ENCODE results near the gene ZFAND6. TPM values are rescaled to one million over a fixed set of nuclear protein-coding genes. Genes with fewer than 3 reads are reported as not detected.

ZFAND6 gene
- polyA plus RNA-seq, 3 donors: 41.6 to 106 (median 99.6) TPM

- no peaks in the 10 kb centered on the region for H3K9me3 ChIP-seq (replicated peaks in 1 of 2; ENCODE audit: control insufficient read depth in 1 of 2, insufficient read depth in 1 of 2, low read length in 2 of 2)
- H3K36me3 Mint-ChIP-seq: peaks cover 52 to 79% of the 10 kb centered on the region in 2 donors
- H3K4me1 Mint-ChIP-seq: peaks cover 3% of the 10 kb centered on the region
- intact Hi-C loops (cut with micrococcal nuclease): no loop called here
- H3K4me2 ChIP-seq (replicated peaks; ENCODE audit: extremely low read depth, low read length, poor library complexity, severe bottlenecking): no peak overlapping the region
- DNase-seq: no peak
- no peak overlapping the region for H3K27ac ChIP-seq (ENCODE audit: low read depth in 1 of 2, low read length in 2 of 2)
- H3K27me3 ChIP-seq (ENCODE audit: control insufficient read depth in 2 of 2, insufficient read depth in 2 of 2, low read length in 2 of 2): no peaks in the 10 kb centered on the region
- H3K4me3 Mint-ChIP-seq: no peak overlapping the region
- no CpG with 5 or more reads among the region's 2 CpGs for WGBS (ENCODE audit: insufficient coverage)
- no peaks in the 10 kb centered on the region for H3K27me3 Mint-ChIP-seq (ENCODE audit: low read depth in 3 of 3)
- no peak overlapping the region for H2AFZ ChIP-seq (ENCODE audit: insufficient read depth, low read depth, low read length, poor library complexity, severe bottlenecking)
- H4K20me1 ChIP-seq (ENCODE audit: insufficient read depth, low read length): peaks cover 5% of the 10 kb centered on the region
- no peak overlapping the region for H3K9ac ChIP-seq (ENCODE audit: insufficient read depth, low read length, poor library complexity, severe bottlenecking)
- no peak for TF ChIP-seq CTCF (IDR thresholded peaks at IDR 0.05)
- peaks cover 0 to 2% (median 0%) of the 10 kb centered on the region in 7 donors for H3K9me3 Mint-ChIP-seq
- H3K4me1 ChIP-seq (ENCODE audit: control insufficient read depth in 1 of 2, insufficient read depth in 2 of 2, low read length in 2 of 2): no peaks in the 10 kb centered on the region
- peaks cover 43 to 91% of the 10 kb centered on the region in 2 donors for H3K36me3 ChIP-seq (replicated peaks in 1 of 2; ENCODE audit: control insufficient read depth in 1 of 2, insufficient read depth in 2 of 2, low read length in 2 of 2)
- H3K4me3 ChIP-seq (replicated peaks in 1 of 3; ENCODE audit: low read depth in 2 of 3, low read length in 3 of 3): no peak overlapping the region
- H3K79me2 ChIP-seq (ENCODE audit: insufficient read depth, low read length): peaks cover 4% of the 10 kb centered on the region
- H3K27ac Mint-ChIP-seq: no peak overlapping the region
Observed at GRCh38 chr15:80127911-80128310, 68.4 kb downstream of the ZFAND6 start.

- no peak overlapping the region for H3K27ac ChIP-seq (ENCODE audit: low read depth in 1 of 2, low read length in 2 of 2)
- no peak for DNase-seq
- H3K4me2 ChIP-seq (replicated peaks; ENCODE audit: extremely low read depth, low read length, poor library complexity, severe bottlenecking): no peak overlapping the region
- peaks cover 5 to 6% of the 10 kb centered on the region in 2 donors for H3K4me1 ChIP-seq (ENCODE audit: control insufficient read depth in 1 of 2, insufficient read depth in 2 of 2, low read length in 2 of 2)
- peaks cover 38 to 88% of the 10 kb centered on the region in 2 donors for H3K36me3 ChIP-seq (replicated peaks in 1 of 2; ENCODE audit: control insufficient read depth in 1 of 2, insufficient read depth in 2 of 2, low read length in 2 of 2)
- no peaks in the 10 kb centered on the region for H4K20me1 ChIP-seq (ENCODE audit: insufficient read depth, low read length)
- no peaks in the 10 kb centered on the region for H3K79me2 ChIP-seq (ENCODE audit: insufficient read depth, low read length)
- Mint-ChIP-seq H3K9me3 (no peaks in the 10 kb centered on the region), H3K4me3 (no peak overlapping the region), H3K27me3 (ENCODE audit: low read depth in 3 of 3) (no peaks in the 10 kb centered on the region), H3K27ac (no peak overlapping the region), H3K4me1 (peaks cover 10% of the 10 kb centered on the region), H3K36me3 (peaks cover 51 to 67% of the 10 kb centered on the region in 2 donors)
- no peak overlapping the region for H2AFZ ChIP-seq (ENCODE audit: insufficient read depth, low read depth, low read length, poor library complexity, severe bottlenecking)
- H3K4me3 ChIP-seq (replicated peaks in 1 of 3; ENCODE audit: low read depth in 2 of 3, low read length in 3 of 3): no peak overlapping the region
- no peak overlapping the region for H3K9ac ChIP-seq (ENCODE audit: insufficient read depth, low read length, poor library complexity, severe bottlenecking)
- no peaks in the 10 kb centered on the region for H3K27me3 ChIP-seq (ENCODE audit: control insufficient read depth in 2 of 2, insufficient read depth in 2 of 2, low read length in 2 of 2)
- no peak for TF ChIP-seq CTCF (IDR thresholded peaks at IDR 0.05)
- no peaks in the 10 kb centered on the region for H3K9me3 ChIP-seq (replicated peaks in 1 of 2; ENCODE audit: control insufficient read depth in 1 of 2, insufficient read depth in 1 of 2, low read length in 2 of 2)
- WGBS (ENCODE audit: insufficient coverage): no CpG with 5 or more reads among the region's 3 CpGs
- intact Hi-C loops (cut with micrococcal nuclease): loop anchor here in 1 of 2 donors (10.0 kb wide), 1 partner anchor 48 kb away; no protein-coding TSS in a partner anchor
Observed at GRCh38 chr15:80132382-80132781, 72.9 kb downstream of the ZFAND6 start.

All from CD14-positive monocyte (primary cell).